AG09309 (cell line): Measurements from ENCODE around the gene MLLT10.

ENCODE experiments used
- DNase-seq: peaks from one replicate; pipeline ENCODE4 v3.0.0-alpha.2; 2010; ENCODE audit warnings: low read depth
- H3K4me3 ChIP-seq: 2 replicates; pipeline ENCODE4 v1.5.1; 2011; ENCODE audit warnings: mild to moderate bottlenecking, low read depth, low read length, moderate library complexity; ENCODE audit not compliant: control insufficient read depth
- TF ChIP-seq, protein P1 (sequence below): IDR thresholded peaks from 2 replicates; pipeline ENCODE4 v1.5.1; 2011; ENCODE audit warnings: mild to moderate bottlenecking, low read depth, low read length, inconsistent platforms; ENCODE audit not compliant: insufficient read depth, control insufficient read depth; ENCODE audit errors: missing control alignments

Gene MLLT10

DNA sequence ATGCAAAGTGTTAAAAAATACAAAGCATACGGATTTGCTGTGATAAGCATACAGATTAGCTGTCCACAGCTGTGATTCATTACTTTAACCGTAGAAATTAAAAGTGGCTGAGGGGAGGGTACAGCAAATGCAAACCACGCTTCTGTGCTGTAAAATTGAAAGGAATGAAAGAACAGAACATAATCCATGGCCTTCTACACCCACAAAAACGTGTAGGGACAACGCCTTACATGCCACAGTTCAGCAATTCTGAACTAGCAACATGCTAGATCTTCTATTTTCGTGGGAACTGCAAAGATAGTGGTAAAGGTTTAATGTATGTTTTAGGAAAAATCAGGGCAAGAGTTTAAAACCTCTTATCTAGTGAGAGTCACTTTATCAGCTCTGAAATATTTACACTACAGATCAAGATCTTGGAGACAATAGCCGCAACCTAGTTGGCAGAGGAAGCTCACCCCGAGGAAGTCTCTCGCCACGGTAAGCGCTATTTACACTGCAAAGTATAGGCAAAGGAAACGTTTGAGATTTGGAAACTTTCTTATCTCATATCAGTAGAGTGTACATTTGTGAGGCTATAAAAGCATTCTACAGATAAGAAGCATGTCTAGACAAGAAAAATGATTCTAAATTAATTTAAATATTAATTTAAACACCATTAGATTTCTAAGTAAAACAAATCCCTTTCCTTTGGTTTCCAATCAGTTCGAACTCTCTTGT, 193.6 kb downstream of the MLLT10 start:
- TF ChIP-seq, protein P1, sequence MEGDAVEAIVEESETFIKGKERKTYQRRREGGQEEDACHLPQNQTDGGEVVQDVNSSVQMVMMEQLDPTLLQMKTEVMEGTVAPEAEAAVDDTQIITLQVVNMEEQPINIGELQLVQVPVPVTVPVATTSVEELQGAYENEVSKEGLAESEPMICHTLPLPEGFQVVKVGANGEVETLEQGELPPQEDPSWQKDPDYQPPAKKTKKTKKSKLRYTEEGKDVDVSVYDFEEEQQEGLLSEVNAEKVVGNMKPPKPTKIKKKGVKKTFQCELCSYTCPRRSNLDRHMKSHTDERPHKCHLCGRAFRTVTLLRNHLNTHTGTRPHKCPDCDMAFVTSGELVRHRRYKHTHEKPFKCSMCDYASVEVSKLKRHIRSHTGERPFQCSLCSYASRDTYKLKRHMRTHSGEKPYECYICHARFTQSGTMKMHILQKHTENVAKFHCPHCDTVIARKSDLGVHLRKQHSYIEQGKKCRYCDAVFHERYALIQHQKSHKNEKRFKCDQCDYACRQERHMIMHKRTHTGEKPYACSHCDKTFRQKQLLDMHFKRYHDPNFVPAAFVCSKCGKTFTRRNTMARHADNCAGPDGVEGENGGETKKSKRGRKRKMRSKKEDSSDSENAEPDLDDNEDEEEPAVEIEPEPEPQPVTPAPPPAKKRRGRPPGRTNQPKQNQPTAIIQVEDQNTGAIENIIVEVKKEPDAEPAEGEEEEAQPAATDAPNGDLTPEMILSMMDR, result no peak
- H3K4me3 ChIP-seq, result no peak overlapping the region
- DNase-seq, result no peak

DNA sequence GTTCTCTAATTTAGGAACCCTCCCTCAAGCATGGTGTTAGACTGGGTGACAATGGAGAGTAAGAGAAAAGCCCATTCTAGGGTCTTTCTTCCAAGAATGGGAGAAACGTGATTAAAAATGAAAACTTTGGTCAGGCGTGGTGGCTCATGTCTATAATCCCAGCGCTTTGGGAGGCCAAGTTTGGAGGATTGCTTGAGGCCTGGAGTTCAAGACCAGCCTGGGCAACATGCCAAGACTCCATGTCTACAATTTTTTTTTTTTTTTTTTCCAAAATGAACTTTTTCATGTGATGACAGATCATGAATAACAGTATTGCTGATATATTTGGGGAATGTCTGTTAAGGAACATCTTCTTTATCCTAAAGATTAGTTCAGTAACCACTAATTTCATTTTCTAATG, 194.6 kb downstream of the MLLT10 start:
- TF ChIP-seq, protein P1, result no peak
- no peak overlapping the region for H3K4me3 ChIP-seq
- no peak for DNase-seq

DNA sequence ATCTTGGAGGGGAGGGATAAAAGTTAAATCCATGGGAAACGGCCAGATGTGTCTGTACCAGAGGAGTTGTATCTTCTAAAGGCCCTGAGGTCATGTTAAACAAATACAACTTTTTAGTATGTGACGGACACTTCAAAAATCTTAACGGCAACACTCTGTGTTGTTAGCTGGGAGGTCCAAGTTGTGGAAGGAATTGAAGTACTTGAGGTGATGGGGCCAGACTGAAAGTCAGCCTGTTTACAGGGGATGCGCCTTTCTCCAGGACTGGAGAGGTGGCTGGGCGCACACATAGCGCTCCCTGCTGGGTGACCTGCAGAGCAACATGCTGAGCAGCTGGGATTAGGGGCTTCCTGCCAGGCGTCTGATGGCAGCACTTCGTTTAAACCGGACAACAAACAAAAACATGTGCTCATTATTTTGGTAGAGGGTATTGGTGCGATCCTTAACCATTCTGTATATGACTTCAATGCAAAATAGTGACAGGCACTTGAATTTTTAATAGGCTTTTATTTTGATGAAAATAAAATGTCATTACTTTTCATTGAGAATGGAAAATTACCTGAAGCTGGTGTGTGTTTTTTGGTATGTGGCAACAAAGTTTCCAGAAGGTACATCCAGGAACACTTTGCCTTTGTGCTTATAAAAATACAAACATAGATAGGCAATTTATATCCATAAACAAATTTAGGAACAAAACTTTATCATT, 198.2 kb downstream of the MLLT10 start:
- TF ChIP-seq, protein P1, result peak; percentile 91
- no peak overlapping the region for H3K4me3 ChIP-seq
- DNase-seq, result peak; percentile 42

DNA sequence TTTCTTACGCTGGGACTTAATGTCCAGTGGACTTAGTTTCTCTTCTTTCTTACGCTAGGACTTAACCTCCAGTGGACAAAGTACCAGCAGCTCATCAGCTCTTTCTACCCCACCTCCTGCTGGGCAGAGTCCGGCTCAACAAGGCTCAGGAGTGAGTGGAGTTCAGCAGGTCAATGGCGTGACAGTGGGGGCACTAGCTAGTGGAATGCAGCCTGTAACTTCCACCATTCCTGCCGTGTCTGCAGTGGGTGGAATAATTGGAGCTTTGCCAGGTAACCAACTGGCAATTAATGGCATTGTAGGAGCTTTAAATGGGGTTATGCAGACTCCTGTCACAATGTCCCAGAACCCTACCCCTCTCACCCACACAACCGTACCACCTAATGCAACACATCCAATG, 199.7 kb downstream of the MLLT10 start:
- no peak for DNase-seq
- TF ChIP-seq, protein P1, result no peak
- no peak overlapping the region for H3K4me3 ChIP-seq

DNA sequence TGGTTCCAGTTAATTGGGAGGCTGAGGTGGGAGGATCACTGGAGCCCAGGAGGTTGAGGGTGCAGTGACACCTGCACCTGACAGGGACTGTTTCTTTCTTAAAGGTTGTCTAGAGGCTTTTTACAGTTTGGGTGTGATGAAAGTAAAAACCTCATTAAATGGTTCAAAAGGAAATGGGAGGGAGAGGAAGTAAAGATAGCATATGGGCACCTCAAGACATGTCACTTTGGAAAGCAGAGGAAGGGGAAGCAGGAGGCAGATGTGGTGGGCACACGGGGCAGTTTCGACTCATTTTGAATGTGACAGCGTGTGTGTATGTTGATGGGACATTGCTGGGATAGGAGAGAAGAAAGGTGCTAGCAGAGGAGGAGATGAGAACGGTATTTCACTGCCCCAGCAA, 203.1 kb downstream of the MLLT10 start:
- DNase-seq, result no peak
- TF ChIP-seq, protein P1, result no peak
- no peak overlapping the region for H3K4me3 ChIP-seq

DNA sequence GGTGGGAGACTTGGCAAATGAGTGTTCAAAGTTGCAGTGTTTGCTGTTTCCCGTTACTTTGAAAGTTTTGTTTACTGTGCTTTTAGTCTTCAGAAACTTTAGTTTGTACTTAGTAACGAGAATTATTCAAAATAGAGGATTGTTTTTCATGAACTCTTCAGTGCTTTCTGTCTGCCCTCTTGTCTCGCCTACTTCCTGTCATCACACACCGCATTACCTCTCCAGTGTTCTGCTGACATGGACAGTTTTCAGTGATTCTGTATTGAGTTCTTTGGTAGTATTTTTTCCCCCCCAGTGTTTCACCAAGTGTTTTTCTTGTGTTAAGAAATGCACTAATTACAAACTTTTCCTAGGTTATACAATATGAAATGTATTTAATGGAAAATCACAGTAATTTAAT, 207.0 kb downstream of the MLLT10 start:
- TF ChIP-seq, protein P1, result no peak
- no peak overlapping the region for H3K4me3 ChIP-seq
- no peak for DNase-seq
